Astrocyte (in vitro differentiated cells and primary cell): Measurements from ENCODE around the gene KRTAP25-1.

Source experiments
- EZH2 ChIP-seq: IDR thresholded peaks from 2 replicates; pipeline ENCODE4 v1.6.1; 2012; ENCODE audit warnings: mild to moderate bottlenecking, low read length, inconsistent platforms; ENCODE audit not compliant: insufficient read depth
- TF ChIP-seq, protein P1 (sequence below): IDR thresholded peaks from 2 replicates; pipeline ENCODE4 v1.5.1; 2011; ENCODE audit warnings: low read depth, mild to moderate bottlenecking, inconsistent platforms, low read length, moderate library complexity; ENCODE audit not compliant: insufficient read depth

DNA sequence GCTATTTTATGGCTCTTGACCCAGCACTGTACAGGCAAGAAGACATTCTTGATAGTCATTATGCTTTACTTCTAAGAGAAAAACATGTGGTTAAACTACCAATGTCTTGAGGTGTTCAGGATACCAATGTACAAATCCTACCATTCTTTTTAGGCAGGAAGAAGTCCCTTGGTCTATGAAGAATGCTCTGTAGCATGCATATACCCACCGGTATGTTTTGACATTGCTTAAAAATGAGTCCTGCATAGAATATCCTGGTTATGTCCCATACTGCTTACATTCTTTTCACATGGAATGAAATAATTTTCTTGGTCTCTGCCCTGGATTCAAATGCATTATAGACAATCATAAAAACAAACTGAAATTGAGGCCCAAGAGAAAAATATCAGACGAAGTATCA, 43.4 kb upstream of the KRTAP25-1 start:
- TF ChIP-seq, protein P1, sequence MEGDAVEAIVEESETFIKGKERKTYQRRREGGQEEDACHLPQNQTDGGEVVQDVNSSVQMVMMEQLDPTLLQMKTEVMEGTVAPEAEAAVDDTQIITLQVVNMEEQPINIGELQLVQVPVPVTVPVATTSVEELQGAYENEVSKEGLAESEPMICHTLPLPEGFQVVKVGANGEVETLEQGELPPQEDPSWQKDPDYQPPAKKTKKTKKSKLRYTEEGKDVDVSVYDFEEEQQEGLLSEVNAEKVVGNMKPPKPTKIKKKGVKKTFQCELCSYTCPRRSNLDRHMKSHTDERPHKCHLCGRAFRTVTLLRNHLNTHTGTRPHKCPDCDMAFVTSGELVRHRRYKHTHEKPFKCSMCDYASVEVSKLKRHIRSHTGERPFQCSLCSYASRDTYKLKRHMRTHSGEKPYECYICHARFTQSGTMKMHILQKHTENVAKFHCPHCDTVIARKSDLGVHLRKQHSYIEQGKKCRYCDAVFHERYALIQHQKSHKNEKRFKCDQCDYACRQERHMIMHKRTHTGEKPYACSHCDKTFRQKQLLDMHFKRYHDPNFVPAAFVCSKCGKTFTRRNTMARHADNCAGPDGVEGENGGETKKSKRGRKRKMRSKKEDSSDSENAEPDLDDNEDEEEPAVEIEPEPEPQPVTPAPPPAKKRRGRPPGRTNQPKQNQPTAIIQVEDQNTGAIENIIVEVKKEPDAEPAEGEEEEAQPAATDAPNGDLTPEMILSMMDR = no peak
- no peak for TF ChIP-seq EZH2
